SH-SY5Y (cell line): ENCODE results near the gene SRP54.

Experiments
- GATA2 ChIP-seq: IDR thresholded peaks from 2 replicates; pipeline ENCODE4 v1.6.1; 2011; ENCODE audit warnings: mild to moderate bottlenecking, low read depth, low read length
- GATA3 ChIP-seq: IDR thresholded peaks from 2 replicates; pipeline ENCODE4 v1.6.1; 2011; ENCODE audit warnings: low read depth, mild to moderate bottlenecking, low read length, moderate library complexity

GRCh38 chr14:34981743-34982420, 910 bp upstream of the SRP54 start:
- TF ChIP-seq GATA2 (no peak), GATA3 (no peak)
